ENCODE results near the gene PPP1R12C.

DNA sequence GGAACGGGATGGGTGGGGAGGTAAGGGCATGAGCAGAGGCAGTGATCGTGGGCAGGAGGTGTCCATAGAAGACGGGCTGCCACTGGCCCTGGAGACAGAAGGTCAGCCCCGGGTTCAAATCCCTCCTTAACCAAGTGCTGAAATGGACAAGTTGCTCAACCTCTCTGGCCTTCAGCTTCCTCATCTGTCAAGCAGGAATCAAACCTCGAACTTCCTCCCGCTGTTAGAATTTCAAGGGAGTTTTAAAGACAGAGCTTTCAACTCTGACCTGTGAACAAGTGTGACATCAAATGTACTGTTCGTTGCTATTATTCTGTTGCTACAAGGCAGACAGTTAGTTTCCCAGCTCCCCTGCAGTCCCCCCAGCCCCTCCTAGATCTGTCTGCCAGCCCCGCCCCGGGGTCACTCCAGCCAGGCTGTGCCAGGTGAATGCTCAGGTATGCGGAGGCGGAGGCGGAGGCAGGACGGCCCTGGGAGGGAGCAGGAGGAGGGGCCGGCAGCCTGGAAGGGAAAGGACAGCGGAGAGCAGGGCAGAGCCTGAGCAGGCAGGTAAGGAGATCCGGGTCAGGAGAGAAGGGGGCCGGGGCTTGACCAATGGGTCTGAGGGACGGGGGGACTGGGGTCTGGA lies 42.0 kb downstream of the PPP1R12C start, which contains the start of gene EPS8L1:
- TF ChIP-seq, protein P1, sequence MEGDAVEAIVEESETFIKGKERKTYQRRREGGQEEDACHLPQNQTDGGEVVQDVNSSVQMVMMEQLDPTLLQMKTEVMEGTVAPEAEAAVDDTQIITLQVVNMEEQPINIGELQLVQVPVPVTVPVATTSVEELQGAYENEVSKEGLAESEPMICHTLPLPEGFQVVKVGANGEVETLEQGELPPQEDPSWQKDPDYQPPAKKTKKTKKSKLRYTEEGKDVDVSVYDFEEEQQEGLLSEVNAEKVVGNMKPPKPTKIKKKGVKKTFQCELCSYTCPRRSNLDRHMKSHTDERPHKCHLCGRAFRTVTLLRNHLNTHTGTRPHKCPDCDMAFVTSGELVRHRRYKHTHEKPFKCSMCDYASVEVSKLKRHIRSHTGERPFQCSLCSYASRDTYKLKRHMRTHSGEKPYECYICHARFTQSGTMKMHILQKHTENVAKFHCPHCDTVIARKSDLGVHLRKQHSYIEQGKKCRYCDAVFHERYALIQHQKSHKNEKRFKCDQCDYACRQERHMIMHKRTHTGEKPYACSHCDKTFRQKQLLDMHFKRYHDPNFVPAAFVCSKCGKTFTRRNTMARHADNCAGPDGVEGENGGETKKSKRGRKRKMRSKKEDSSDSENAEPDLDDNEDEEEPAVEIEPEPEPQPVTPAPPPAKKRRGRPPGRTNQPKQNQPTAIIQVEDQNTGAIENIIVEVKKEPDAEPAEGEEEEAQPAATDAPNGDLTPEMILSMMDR (IDR thresholded peaks at IDR 0.05) = no peak
- no peak for TF ChIP-seq ZFX (IDR thresholded peaks at IDR 0.05; ENCODE audit: borderline replicate concordance)
